Renal pelvis (tissue), 4 donors: ENCODE results near the gene BAHCC1. TPM values are rescaled to one million over a fixed set of nuclear protein-coding genes. Genes with fewer than 3 reads are reported as not detected.

Experiments used
- DNase-seq: peaks from one replicate; pipeline ENCODE4 v3.0.0-alpha.2; 2013
- polyA plus RNA-seq, 3 donors: library from polyadenylated mRNA; unstranded; fragments of 120-200 nt; gene quantifications; one replicate each; pipeline ENCODE4 v1.2.1, GENCODE V29; 2013; ENCODE audit not compliant: insufficient read length in 3 of 3

BAHCC1 gene
- polyA plus RNA-seq, 3 donors = 21.2 to 33.0 (median 24.5) TPM

GRCh38 chr17:81513753-81514488 is 118.7 kb downstream of the BAHCC1 start:
- DNase-seq = no peak

- DNase-seq = no peak
Observed at GRCh38 chr17:81514489-81514738, 119.2 kb downstream of the BAHCC1 start.

- no peak for DNase-seq
Observed at GRCh38 chr17:81514739-81515529, 119.7 kb downstream of the BAHCC1 start.

- DNase-seq = no peak
Observed at GRCh38 chr17:81515530-81516041, 120.3 kb downstream of the BAHCC1 start.

Other genes starting within 250 kb of the BAHCC1 start
- gene PVALEF, start 229.9 kb upstream of the BAHCC1 start, polyA plus RNA-seq = under 1 TPM; 0.09 to 0.90 (median 0.33) TPM
- gene AATK, start 229.2 kb upstream of the BAHCC1 start, polyA plus RNA-seq = 1 to 10 TPM; 5.2 to 6.0 (median 5.8) TPM
- gene CEP131, start 172.5 kb upstream of the BAHCC1 start, polyA plus RNA-seq = 10 to 100 TPM; 23.4 to 27.2 (median 25.3) TPM
- 10 to 100 TPM; 23.2 to 30.7 (median 24.2) TPM for gene TEPSIN, start 156.4 kb upstream of the BAHCC1 start, polyA plus RNA-seq
- 10 to 100 TPM; 44.6 to 57.4 (median 49.2) TPM for gene NDUFAF8, start 156.1 kb upstream of the BAHCC1 start, polyA plus RNA-seq
- 10 to 100 TPM; 66.8 to 82.5 (median 71.3) TPM for gene SLC38A10, start 100.2 kb upstream of the BAHCC1 start, polyA plus RNA-seq
- gene ACTG1, start 117.3 kb downstream of the BAHCC1 start, polyA plus RNA-seq = 1,000 to 10,000 TPM; 2,993 to 3,342 (median 3,086) TPM
- 1 to 10 TPM; 1.2 to 2.5 (median 1.6) TPM for gene FSCN2, start 132.9 kb downstream of the BAHCC1 start, polyA plus RNA-seq
- gene FAAP100, start 156.9 kb downstream of the BAHCC1 start, polyA plus RNA-seq = 10 to 100 TPM; 27.1 to 40.7 (median 30.0) TPM
- 10 to 100 TPM; 51.0 to 78.2 (median 73.9) TPM for gene NPLOC4, start 241.7 kb downstream of the BAHCC1 start, polyA plus RNA-seq
- 1 to 10 TPM; 2.6 to 7.0 (median 4.2) TPM for gene TSPAN10, start 241.7 kb downstream of the BAHCC1 start, polyA plus RNA-seq